GM12878 (cell line): ENCODE data around the gene AKAP12. TPM values are rescaled to one million over a fixed set of nuclear protein-coding genes. Genes with fewer than 3 reads are reported as not detected.

Experiments used
- ATAC-seq: fragments of 200-7000 bp; cut with Tn5 transposase; 3 replicates; pipeline ENCODE4 v1.9.1; 2020; ENCODE audit warnings: mild to moderate bottlenecking, moderate library complexity
- BruUV-seq: library from RNA; stranded (reverse); fragments of 400-500 nt; replicated peaks from 2 replicates; lab custom pipeline; 2021; lab: Mats Ljungman, UMichigan
- CTCF ChIA-PET: fragments of 300-600 bp; sonication (Branson Sonifier 250); formaldehyde crosslinking; extraction: SDS; loops from one replicate; lab custom pipeline; 2021; ENCODE audit warnings: inconsistent platforms; lab: Yijun Ruan, JAX
- POLR2A ChIA-PET: fragments of 350-600 bp; formaldehyde crosslinking; extraction: SDS; loops from one replicate; lab custom pipeline; 2021; ENCODE audit warnings: inconsistent platforms; lab: Charles Lee
- RAD21 ChIA-PET: fragments of 300-600 bp; sonication (Branson Sonifier 250); formaldehyde crosslinking; loops from one replicate; lab custom pipeline; 2023; ENCODE audit warnings: antibody characterized with exemption; ENCODE audit not compliant: unreplicated experiment; lab: Charles Lee
- SMC1A ChIA-PET: fragments of 300-600 bp; sonication (Branson Sonifier 250); formaldehyde crosslinking; loops from one replicate; lab custom pipeline; 2023; ENCODE audit not compliant: unreplicated experiment, uncharacterized antibody; lab: Charles Lee
- DNase-seq: peaks from one replicate; pipeline ENCODE4 v3.0.0-alpha.2; 2011; ENCODE audit warnings: low read depth, low spot score
- FAIRE-seq: peaks from 3 replicates; lab custom pipeline; 2011; peaks lifted over from hg19 to GRCh38; lab: Jason Lieb, UNC
- H2AFZ ChIP-seq: 2 replicates; pipeline ENCODE4 v1.6.0; 2011; ENCODE audit warnings: low read depth, low read length, control low read depth; ENCODE audit not compliant: control insufficient read depth
- H3K27ac ChIP-seq: 2 replicates; pipeline ENCODE4 v1.5.1; 2011; ENCODE audit warnings: control low read depth; ENCODE audit not compliant: control insufficient read depth, insufficient read depth
- H3K27me3 ChIP-seq, 2 experiments: replicated peaks in 1 of 2; 2 replicates each; pipeline versions ENCODE4 v1.6.0 to v1.6.1; 2011; ENCODE audit warnings: low read length in 1 of 2; ENCODE audit not compliant: control insufficient read depth in 2 of 2, insufficient read depth in 2 of 2
- H3K36me3 ChIP-seq, 2 experiments: 2 replicates each; pipeline ENCODE4 v1.5.1; 2011; ENCODE audit warnings: low read length in 1 of 2; ENCODE audit not compliant: control insufficient read depth in 2 of 2, insufficient read depth in 2 of 2
- H3K4me1 ChIP-seq: 2 replicates; pipeline ENCODE4 v1.6.1; 2011; ENCODE audit warnings: mild to moderate bottlenecking, low read length, moderate library complexity, mixed read lengths; ENCODE audit not compliant: control insufficient read depth, insufficient read depth
- H3K4me2 ChIP-seq: 2 replicates; pipeline ENCODE4 v1.6.0; 2011; ENCODE audit warnings: control low read depth; ENCODE audit not compliant: control insufficient read depth, insufficient read depth
- H3K4me3 ChIP-seq: fragments of 200-600 bp; sonication (generic); 2 replicates; pipeline ENCODE4 v1.5.1; 2016
- H3K79me2 ChIP-seq: 2 replicates; pipeline ENCODE4 v1.6.0; 2011; ENCODE audit warnings: low read length; ENCODE audit not compliant: control insufficient read depth, insufficient read depth
- H3K9ac ChIP-seq: 2 replicates; pipeline ENCODE4 v1.8.0; 2011; ENCODE audit warnings: low read length, control low read depth, mixed read lengths; ENCODE audit not compliant: control insufficient read depth, insufficient read depth
- H3K9me3 ChIP-seq: replicated peaks from 3 replicates; pipeline ENCODE4 v1.5.1; 2011; ENCODE audit warnings: mild to moderate bottlenecking, low read length; ENCODE audit not compliant: control insufficient read depth, insufficient read depth
- H4K20me1 ChIP-seq: 2 replicates; pipeline ENCODE4 v1.6.0; 2011; ENCODE audit not compliant: control insufficient read depth, insufficient read depth
- CBX3 ChIP-seq: fragments of 200-600 bp; sonication (generic); IDR thresholded peaks from 2 replicates; pipeline ENCODE4 v1.6.1; 2016; ENCODE audit warnings: low read depth, borderline replicate concordance
- CEBPZ ChIP-seq: fragments of 150-350 bp; IDR thresholded peaks from 2 replicates; pipeline ENCODE4 v1.6.1; 2016; ENCODE audit warnings: low read depth, low read length
- EGR1 ChIP-seq, 2 experiments: IDR thresholded peaks; 1 replicate in 1 of 2; 2 replicates in 1 of 2; pipeline ENCODE4 v1.6.1; 2011 to 2012; ENCODE audit warnings: low read depth in 2 of 2, low read length in 2 of 2, borderline replicate concordance in 1 of 2, mild to moderate bottlenecking in 1 of 2, moderate library complexity in 1 of 2
- GABPA ChIP-seq: IDR thresholded peaks from 2 replicates; pipeline ENCODE4 v1.6.1; 2014; ENCODE audit warnings: antibody characterized with exemption, low read depth, mild to moderate bottlenecking, inconsistent platforms
- KAT2A ChIP-seq: conservative IDR thresholded peaks from 2 replicates; pipeline ENCODE4 v1.6.1; 2011; ENCODE audit warnings: low read depth, low read length; ENCODE audit not compliant: control insufficient read depth
- NR2C1 ChIP-seq: fragments of 450-650 bp; IDR thresholded peaks from 2 replicates; pipeline ENCODE4 v1.6.1; 2017; ENCODE audit warnings: antibody characterized with exemption, mild to moderate bottlenecking, moderate library complexity
- NR2F1 ChIP-seq: fragments of 450-650 bp; conservative IDR thresholded peaks from 2 replicates; pipeline ENCODE4 v1.6.1; 2017; ENCODE audit warnings: mild to moderate bottlenecking
- RB1 ChIP-seq: fragments of 450-650 bp; formaldehyde crosslinking; IDR thresholded peaks from 2 replicates; pipeline ENCODE4 v1.6.1; 2017; ENCODE audit warnings: mild to moderate bottlenecking, borderline replicate concordance
- RBBP5 ChIP-seq: fragments of 200-600 bp; sonication (generic); conservative IDR thresholded peaks from 2 replicates; pipeline ENCODE4 v1.6.1; 2016
- SP1 ChIP-seq: IDR thresholded peaks from one replicate; pipeline ENCODE4 v1.6.1; 2011; ENCODE audit warnings: low read depth, low read length
- SUPT20H ChIP-seq: IDR thresholded peaks from 2 replicates; pipeline ENCODE4 v1.6.1; 2011; ENCODE audit warnings: low read depth, mild to moderate bottlenecking, low read length, moderate library complexity, borderline replicate concordance; ENCODE audit not compliant: control insufficient read depth
- USF1 ChIP-seq: IDR thresholded peaks from 2 replicates; pipeline ENCODE4 v1.6.1; 2011; ENCODE audit warnings: borderline replicate concordance, low read depth, mild to moderate bottlenecking, moderate library complexity, mixed read lengths, low read length; ENCODE audit not compliant: insufficient read depth; ENCODE audit errors: extremely low read length
- ZBED1 ChIP-seq: IDR thresholded peaks from 2 replicates; pipeline ENCODE4 v1.6.1; 2016; ENCODE audit warnings: borderline replicate concordance
- ZNF217 ChIP-seq: fragments of 450-650 bp; IDR thresholded peaks from 2 replicates; pipeline ENCODE4 v1.6.1; 2017; ENCODE audit warnings: antibody characterized with exemption, mild to moderate bottlenecking
- ZNF384 ChIP-seq: IDR thresholded peaks from 2 replicates; pipeline ENCODE4 v1.6.1; 2012; ENCODE audit warnings: low read depth, mild to moderate bottlenecking, low read length, improper control_type of control experiment, borderline replicate concordance
- WGBS: methylation state at CpG from one replicate; pipeline ENCODE4 v1.1.6; 2016; ENCODE audit warnings: low lambda C conversion rate; ENCODE audit not compliant: insufficient replicate concordance, insufficient coverage; ENCODE audit errors: missing lambda C conversion rate; 5-methylcytosine and 5-hydroxymethylcytosine counted together
- in situ Hi-C: fragments of 300-500 bp; cut with MboI; formaldehyde crosslinking; loops from 9 replicates; pipeline ENCODE4 v1.14.3; 2018; ENCODE audit warnings: mixed read lengths
- intact Hi-C: fragments of 100-400 bp; cut with micrococcal nuclease; formaldehyde crosslinking; loops from one replicate; pipeline ENCODE4 v1.14.2; 2022; ENCODE audit not compliant: unreplicated experiment
- polyA plus RNA-seq, 11 experiments: library from polyadenylated mRNA; depleted of rRNA in 4 of 11; unstranded in 6 of 11; stranded (reverse) in 5 of 11; fragments of >200 nt; fragmentation: Nextera tagmentation in 4 of 11; fragmentation: Illumina TruSeq in 1 of 11; extraction: Ambion mirVana in 4 of 11; extraction: Trizol in 1 of 11; gene quantifications; 1 replicate in 1 of 11; 2 replicates in 10 of 11; pipeline versions ENCODE4 v1.2.1 to v1.2.3, GENCODE V29; 2011 to 2016; ENCODE audit warnings: inconsistent platforms in 2 of 11, missing spikeins in 2 of 11, low read depth in 1 of 11
- total RNA-seq, 4 experiments: library from RNA; depleted of rRNA in 3 of 4; stranded (reverse); fragments of >200 nt in 3 of 4; fragmentation: Illumina TruSeq in 1 of 4; extraction: Trizol in 1 of 4; gene quantifications; 2 replicates each; pipeline versions ENCODE4 v1.2.1 to v1.2.3, GENCODE V29; 2013 to 2021

AKAP12 gene
- total and polyA plus RNA-seq, 10 of the 15 experiments (the other 5 are each of a cell fraction or from before 2014, with no cell fraction given): under 0.01 to 0.72 (median 0.06) TPM; not detected in 4

- Histone ChIP-seq H3K4me3 (no peak overlapping the region), H3K9ac (no peak overlapping the region), H3K27me3 (peaks cover 0 to 7% of the 10 kb centered on the region in 2 experiments; a peak in 2 of 4 replicates), H3K4me1 (no peaks in the 10 kb centered on the region), H3K4me2 (no peak overlapping the region), H3K79me2 (no peaks in the 10 kb centered on the region), H3K27ac (no peak overlapping the region), H3K9me3 (no peaks in the 10 kb centered on the region), H3K36me3 (no peaks in the 10 kb centered on the region), H4K20me1 (no peaks in the 10 kb centered on the region), H2AFZ (no peak overlapping the region)
- SMC1A ChIA-PET: interaction anchor here (7.2 to 9.5 kb wide), 2 partner anchors 307 to 430 kb away, joined by 128 to 200 read pairs; no protein-coding TSS in a partner anchor
- intact Hi-C loops (loop anchor here (5.0 kb wide), 1 partner anchor 500 kb away; no protein-coding TSS in a partner anchor), in situ Hi-C loops (loop anchor here (5.0 kb wide), 1 partner anchor 310 kb away; no protein-coding TSS in a partner anchor)
- POLR2A ChIA-PET: no interaction called here
- BruUV-seq: no TSS peak
- RAD21 ChIA-PET: interaction anchor here (1.3 to 7.3 kb wide), 3 partner anchors 12 to 430 kb away, joined by 4 to 180 read pairs (median 5); no protein-coding TSS in a partner anchor
- ATAC-seq: no peak
- DNase-seq: no peak
- 25% methylated on average over 9 of the region's 9 CpGs for WGBS
- no peak for FAIRE-seq
- CTCF ChIA-PET: interaction anchor here (0.6 to 7.7 kb wide), 9 partner anchors 12 to 505 kb away, joined by 3 to 369 read pairs (median 24); no protein-coding TSS in a partner anchor
- no peak for TF ChIP-seq ZNF217
- TF ChIP-seq GABPA: no peak
- TF ChIP-seq EGR1 (IDR thresholded peaks at IDR 0.05; ENCODE audit: borderline replicate concordance in 1 of 2, low read depth in 2 of 2, low read length in 2 of 2): no peak
- TF ChIP-seq USF1: no peak
- TF ChIP-seq CBX3: no peak
- TF ChIP-seq NR2C1: no peak
- no peak for TF ChIP-seq KAT2A
- TF ChIP-seq ZNF384: no peak
- TF ChIP-seq RBBP5: no peak
- no peak for TF ChIP-seq SUPT20H
- TF ChIP-seq NR2F1: no peak
- TF ChIP-seq CEBPZ: no peak
- TF ChIP-seq SP1: no peak
- no peak for TF ChIP-seq ZBED1
- TF ChIP-seq RB1: no peak
These were observed 82.8 kb downstream of the AKAP12 start for GRCh38 chr6:151322570-151322969.
